Measurements from ENCODE around the gene DCXR.

DNA sequence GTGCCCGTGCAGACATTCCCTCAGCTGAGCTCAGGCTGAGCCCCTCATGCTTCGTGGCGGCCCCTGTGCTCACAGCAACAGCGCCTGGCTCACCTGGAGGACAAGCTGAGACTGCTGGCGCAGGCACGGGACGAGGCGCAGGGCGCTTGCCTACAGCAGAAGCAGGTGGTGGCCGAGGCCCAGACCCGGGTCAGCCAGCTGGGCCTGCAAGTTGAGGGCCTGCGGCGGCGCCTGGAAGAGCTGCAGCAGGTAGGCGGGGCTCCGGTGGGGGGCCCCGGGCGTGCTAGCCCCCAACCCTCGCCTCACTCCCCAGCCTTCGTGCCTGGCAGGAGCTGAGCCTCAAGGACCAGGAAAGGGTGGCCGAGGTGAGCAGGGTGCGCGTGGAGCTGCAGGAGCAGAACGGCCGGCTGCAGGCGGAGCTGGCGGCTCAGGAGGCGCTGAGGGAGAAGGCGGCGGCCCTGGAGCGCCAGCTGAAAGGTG is 7.5 kb downstream of the DCXR start:
- TF ChIP-seq ZNF274 (IDR thresholded peaks at IDR 0.05; ENCODE audit: low read depth, low read length) (no peak), SUZ12 (IDR thresholded peaks at IDR 0.05; ENCODE audit: extremely low read depth, insufficient read depth, insufficient read length) (no peak)

Measured in NT2/D1 (cell line).